Measurements from ENCODE around the gene KRT2.

The KRT2 gene

DNA sequence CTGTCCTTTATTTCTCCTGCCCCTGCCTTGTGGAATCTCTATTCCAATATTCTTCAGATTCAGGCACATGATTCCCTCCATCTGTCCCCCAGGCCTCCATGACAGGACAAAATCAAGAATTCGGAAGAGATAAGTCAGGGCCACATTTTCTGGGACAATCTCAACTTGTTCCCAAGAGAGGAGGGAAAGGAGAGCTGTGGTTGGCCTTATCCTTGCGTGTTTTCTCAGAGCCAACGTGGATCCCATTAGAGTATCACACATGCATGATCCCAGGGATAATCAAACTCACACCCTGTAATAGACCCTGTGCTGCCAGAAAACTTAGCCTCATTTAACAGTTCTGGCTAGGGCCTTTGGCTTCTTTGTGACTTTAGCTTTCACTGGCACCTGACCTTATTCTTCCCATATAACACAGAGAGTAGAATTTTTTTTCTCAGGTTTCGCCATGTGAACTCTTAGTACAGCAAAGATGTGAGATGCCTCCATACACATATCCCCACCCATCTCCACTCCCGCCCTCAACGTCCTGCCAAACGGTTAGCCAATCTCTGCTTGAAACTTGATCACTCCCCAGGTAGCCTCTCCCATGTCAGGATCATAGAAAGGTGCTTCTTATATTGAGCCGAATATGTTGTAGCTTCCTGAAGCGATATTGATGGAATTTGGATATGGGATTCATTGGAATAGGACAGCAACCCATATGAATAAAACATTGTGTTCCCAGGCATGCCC is 34.9 kb upstream of the KRT2 start:
- TF ChIP-seq POLR2AphosphoS5 (IDR thresholded peaks at IDR 0.05; ENCODE audit: low read depth, low read length), result no peak
- no peak for TF ChIP-seq SIN3A (IDR thresholded peaks at IDR 0.05; ENCODE audit: borderline replicate concordance, insufficient read depth, low read length)
- TF ChIP-seq TAF1 (IDR thresholded peaks at IDR 0.05; ENCODE audit: borderline replicate concordance, insufficient read depth, low read length), result no peak
- TF ChIP-seq, protein P1, sequence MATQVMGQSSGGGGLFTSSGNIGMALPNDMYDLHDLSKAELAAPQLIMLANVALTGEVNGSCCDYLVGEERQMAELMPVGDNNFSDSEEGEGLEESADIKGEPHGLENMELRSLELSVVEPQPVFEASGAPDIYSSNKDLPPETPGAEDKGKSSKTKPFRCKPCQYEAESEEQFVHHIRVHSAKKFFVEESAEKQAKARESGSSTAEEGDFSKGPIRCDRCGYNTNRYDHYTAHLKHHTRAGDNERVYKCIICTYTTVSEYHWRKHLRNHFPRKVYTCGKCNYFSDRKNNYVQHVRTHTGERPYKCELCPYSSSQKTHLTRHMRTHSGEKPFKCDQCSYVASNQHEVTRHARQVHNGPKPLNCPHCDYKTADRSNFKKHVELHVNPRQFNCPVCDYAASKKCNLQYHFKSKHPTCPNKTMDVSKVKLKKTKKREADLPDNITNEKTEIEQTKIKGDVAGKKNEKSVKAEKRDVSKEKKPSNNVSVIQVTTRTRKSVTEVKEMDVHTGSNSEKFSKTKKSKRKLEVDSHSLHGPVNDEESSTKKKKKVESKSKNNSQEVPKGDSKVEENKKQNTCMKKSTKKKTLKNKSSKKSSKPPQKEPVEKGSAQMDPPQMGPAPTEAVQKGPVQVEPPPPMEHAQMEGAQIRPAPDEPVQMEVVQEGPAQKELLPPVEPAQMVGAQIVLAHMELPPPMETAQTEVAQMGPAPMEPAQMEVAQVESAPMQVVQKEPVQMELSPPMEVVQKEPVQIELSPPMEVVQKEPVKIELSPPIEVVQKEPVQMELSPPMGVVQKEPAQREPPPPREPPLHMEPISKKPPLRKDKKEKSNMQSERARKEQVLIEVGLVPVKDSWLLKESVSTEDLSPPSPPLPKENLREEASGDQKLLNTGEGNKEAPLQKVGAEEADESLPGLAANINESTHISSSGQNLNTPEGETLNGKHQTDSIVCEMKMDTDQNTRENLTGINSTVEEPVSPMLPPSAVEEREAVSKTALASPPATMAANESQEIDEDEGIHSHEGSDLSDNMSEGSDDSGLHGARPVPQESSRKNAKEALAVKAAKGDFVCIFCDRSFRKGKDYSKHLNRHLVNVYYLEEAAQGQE (IDR thresholded peaks at IDR 0.05; ENCODE audit: insufficient read depth in 1 of 2, low read depth in 2 of 2, low read length in 2 of 2), result no peak
- no peak for TF ChIP-seq FOXP2 (optimal IDR thresholded peaks at IDR 0.05; ENCODE audit: borderline replicate concordance, extremely low read depth, extremely low read length, insufficient read depth)

- no peak for TF ChIP-seq FOXP2 (optimal IDR thresholded peaks at IDR 0.05; ENCODE audit: borderline replicate concordance, extremely low read depth, extremely low read length, insufficient read depth)
- TF ChIP-seq, protein P1 (IDR thresholded peaks at IDR 0.05; ENCODE audit: insufficient read depth in 1 of 2, low read depth in 2 of 2, low read length in 2 of 2), result no peak
- no peak for TF ChIP-seq TAF1 (IDR thresholded peaks at IDR 0.05; ENCODE audit: borderline replicate concordance, insufficient read depth, low read length)
- TF ChIP-seq SIN3A (IDR thresholded peaks at IDR 0.05; ENCODE audit: borderline replicate concordance, insufficient read depth, low read length), result no peak
- TF ChIP-seq POLR2AphosphoS5 (IDR thresholded peaks at IDR 0.05; ENCODE audit: low read depth, low read length), result no peak
Observed at GRCh38 chr12:52686063-52686462, 34.1 kb upstream of the KRT2 start.

DNA sequence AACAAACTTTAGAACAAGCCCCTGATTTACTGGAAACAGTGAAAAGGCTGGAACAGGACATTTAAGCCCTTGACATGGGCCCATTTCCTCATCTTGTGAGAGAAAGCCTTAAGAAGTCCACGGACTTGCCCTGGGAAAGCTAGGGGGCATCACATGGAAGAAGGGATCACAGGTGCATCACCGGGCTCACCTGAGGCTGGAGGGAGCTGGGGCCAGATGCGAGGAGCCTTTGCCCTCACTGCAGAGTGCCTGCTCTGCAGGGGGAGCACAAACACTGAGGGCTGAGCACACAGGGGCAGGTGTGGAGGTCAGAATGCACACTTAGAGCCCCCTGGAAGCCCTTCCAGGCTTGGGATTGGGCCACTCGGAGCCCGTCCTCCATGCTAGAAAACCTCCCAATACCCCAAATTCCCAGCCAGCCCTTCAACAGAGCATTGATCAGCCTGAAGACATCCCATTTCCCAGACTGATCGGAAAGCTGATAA is 33.4 kb upstream of the KRT2 start:
- TF ChIP-seq, protein P1 (IDR thresholded peaks at IDR 0.05; ENCODE audit: insufficient read depth in 1 of 2, low read depth in 2 of 2, low read length in 2 of 2), result no peak
- no peak for TF ChIP-seq TAF1 (IDR thresholded peaks at IDR 0.05; ENCODE audit: borderline replicate concordance, insufficient read depth, low read length)
- no peak for TF ChIP-seq FOXP2 (optimal IDR thresholded peaks at IDR 0.05; ENCODE audit: borderline replicate concordance, extremely low read depth, extremely low read length, insufficient read depth)
- TF ChIP-seq SIN3A (IDR thresholded peaks at IDR 0.05; ENCODE audit: borderline replicate concordance, insufficient read depth, low read length), result no peak
- no peak for TF ChIP-seq POLR2AphosphoS5 (IDR thresholded peaks at IDR 0.05; ENCODE audit: low read depth, low read length)

DNA sequence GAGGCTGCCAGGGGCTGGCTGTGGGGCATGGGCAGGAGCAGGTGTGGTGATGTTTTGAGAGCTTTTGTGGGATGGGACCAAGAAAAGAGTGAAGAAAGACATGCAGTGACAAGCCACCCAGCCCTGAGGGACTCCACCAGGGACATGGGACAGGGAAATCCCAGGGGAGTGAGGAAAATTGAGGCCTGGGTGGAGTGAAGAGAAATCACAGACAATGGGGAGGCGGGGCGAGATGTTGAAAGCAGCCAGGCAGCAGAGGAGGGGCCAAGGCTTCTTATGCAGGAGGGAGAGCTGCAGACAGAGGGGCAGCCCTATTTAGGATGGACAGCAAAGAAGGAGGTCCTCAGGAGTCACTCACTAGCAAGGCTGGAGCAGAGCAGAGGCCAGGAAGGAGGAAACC is 32.4 kb upstream of the KRT2 start:
- TF ChIP-seq FOXP2 (optimal IDR thresholded peaks at IDR 0.05; ENCODE audit: borderline replicate concordance, extremely low read depth, extremely low read length, insufficient read depth), result no peak

DNA sequence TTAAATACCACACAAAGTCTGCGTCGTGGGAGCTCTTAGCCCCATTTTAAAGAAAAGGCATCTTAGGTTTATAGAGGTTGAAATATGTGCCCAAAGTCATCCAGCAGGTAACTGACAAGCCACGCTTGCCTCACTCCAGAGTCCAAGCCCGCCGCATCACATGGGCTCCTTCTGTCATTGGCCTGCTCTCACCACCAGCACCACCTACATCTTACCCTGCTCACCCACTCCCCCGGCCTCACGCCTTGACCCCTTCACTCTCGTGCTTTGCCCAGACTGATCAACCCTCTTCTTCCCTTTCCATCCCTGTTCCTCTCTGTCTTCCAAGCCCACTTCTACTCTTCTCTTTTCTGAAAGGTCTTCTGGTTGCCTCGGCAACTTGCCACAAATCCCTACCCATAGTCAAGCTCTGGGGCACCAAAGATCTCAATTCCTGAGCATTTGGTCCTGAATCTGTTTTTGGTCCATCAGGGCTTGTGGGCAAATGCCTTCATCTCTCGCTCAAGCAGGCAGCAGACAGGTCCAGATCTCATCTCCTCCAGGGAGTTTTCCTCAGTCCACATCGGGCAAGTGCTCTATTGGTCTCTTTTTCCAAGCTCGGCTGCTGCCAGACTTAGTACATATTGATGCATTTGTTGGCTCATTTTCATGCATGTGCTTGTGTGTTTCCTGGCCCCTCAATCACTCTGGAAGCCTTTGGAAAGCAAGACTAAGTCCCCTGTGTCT is 31.7 kb upstream of the KRT2 start:
- TF ChIP-seq, protein P1 (IDR thresholded peaks at IDR 0.05; ENCODE audit: insufficient read depth in 1 of 2, low read depth in 2 of 2, low read length in 2 of 2), result no peak
- TF ChIP-seq SIN3A (IDR thresholded peaks at IDR 0.05; ENCODE audit: borderline replicate concordance, insufficient read depth, low read length) (no peak), POLR2AphosphoS5 (IDR thresholded peaks at IDR 0.05; ENCODE audit: low read depth, low read length) (no peak), TAF1 (IDR thresholded peaks at IDR 0.05; ENCODE audit: borderline replicate concordance, insufficient read depth, low read length) (no peak), FOXP2 (optimal IDR thresholded peaks at IDR 0.05; ENCODE audit: borderline replicate concordance, extremely low read depth, extremely low read length, insufficient read depth) (no peak)
